GM21825 (cell line): ENCODE results near the gene CMBL.
A peak's percentile ranks its signal among the peaks of the same experiment; 100 is the strongest.

Experiments
- ATAC-seq: cut with Tn5 transposase; IDR thresholded peaks from one replicate; pipeline ENCODE4 v1.9.1; 2021; ENCODE audit warnings: mild to moderate bottlenecking, moderate library complexity; ENCODE audit not compliant: unreplicated experiment

The CMBL gene

DNA sequence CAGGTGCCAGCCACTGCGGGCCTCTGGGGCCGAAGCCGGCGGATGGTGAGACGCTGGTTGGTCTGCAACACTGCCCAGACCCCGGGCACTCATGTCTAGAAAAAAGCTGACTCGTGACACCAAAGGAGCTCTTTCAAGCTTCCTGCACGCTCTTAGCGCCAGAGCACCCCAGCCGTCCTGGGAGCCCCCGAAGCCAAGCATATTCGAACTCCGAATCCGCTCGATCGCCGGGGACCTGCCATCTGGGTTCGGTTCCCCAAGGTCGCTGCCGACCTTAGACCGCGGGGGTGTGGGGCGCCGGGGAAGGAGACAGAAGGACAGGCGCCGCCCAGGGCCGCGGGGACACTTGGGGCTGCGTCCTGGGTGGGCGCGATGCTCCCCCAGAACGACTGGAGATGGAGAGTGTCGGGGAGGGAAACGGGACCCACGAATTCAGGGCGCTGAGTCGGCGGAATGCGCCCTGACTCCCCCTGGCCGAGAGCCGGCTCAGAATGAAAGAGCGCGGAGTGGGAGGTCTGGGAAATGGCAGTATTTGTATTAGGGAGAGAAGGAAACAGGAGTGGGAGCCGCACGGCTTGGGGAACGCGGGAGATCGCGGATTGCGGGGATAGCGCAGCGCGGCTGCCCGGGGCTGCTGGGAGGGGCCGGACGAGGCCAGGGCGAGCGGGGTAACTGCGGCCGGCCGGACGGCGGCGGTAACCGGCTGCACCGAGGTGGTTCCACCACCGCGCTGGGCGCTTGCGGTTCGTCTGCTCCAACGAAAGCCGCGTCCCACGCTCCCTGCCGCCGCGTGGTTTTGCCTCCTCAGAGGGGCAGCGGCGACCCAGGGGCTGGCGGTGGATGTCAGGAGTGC lies 25.7 kb upstream of the CMBL start:
- ATAC-seq = no peak

DNA sequence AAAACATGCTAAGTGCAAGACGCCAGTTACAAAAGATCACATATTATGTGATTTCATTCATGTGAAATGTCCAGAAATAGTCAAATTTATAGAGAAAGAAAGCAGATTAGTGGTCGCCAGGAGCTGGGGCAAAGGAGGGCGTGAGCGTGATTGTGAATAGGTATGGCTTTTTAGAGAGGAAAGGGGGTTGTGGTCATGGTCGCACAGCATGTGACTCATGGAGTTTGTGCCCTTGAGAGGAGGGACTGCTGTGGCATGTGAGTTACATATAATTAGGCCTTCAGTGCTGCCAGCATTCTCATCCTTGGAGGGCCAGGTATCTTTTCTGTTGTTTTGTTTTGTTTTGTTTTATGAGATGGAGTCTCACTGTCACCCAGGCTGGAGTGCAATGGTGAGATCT lies 24.6 kb upstream of the CMBL start:
- no peak for ATAC-seq

DNA sequence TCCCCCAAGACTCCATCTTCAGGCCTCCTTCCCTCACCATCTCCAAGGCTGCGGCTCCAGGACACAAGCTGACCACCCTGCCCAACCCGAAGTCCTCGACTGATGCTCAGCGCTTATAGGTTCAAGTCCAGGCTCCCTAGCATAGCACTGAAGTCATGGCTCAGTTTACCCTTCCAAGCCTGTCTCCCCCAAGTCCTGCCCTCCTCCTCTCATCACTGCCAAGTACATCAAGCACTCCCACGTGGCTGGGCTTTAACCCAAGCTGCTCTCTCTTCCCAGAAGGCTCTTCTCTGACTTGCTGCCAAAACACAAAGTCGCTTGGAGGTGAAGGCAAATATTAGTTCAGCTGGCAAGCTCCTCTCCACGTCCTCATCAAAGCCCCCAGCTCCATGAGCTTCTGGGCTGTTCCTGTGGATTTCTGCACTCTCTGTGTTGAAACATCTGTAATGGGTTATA lies 23.7 kb upstream of the CMBL start:
- ATAC-seq = no peak

DNA sequence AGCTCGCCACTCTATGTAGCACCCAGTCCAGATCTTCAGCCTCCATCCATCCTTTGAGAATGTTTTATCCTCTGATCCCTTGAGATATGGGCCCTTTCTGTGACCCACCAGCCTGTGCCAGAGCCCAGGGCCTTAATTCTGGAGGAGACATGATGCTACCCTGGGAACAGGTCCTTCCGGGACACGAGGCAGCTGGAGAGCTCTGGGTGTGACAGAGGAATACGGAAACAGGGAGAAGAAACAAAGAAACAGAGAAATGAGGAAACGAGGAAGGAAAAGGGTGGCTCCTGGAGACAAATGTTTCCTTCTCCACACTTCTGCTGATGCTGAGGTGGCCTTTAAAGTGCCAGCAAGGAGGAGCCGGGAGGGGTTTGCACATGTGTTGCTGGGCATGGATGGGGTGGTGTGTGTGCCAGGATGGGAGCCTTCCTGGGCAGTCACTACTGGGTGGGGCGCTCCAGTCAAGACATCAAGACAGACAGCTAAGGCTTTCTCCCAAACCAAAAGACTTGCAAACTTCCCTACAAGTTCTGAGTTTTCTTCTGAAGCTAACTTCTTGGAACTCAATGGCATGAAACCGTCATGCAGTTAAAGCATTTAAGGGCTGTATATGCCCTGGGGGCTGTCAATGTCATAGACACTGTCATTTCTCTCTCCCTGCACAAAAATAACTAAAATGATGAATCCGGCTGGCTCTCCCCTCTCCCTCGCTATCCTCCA lies 23.0 kb upstream of the CMBL start:
- no peak for ATAC-seq

DNA sequence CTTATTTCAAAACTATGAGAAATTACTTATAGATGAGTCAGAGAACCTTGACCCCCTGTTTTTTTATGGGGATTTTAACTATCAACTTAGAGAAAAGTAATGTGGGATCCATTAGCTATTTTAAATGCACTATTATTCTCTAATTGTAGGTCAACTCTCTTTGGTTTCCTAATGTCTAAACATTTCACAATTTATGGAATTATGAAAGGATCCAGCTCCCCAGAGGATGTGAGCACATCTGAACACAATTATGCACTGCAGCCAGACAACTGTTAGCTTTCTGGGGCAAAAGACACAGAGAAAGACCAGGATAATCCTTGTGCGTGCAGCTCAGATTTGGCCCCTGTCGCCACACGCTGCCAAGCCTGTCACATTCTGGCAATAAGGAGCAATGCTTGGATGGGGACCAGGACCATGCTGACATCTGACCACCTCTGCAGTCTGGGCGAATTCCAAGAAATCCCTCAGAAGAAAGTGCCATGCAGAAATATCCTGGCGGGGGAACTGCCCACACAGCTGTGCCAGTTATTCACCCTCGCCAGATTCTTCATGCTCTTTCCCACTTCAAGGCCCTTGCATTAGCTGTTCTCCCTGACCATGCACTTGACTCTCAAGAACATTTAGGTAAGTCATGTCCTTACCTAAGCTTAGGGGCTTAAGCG lies 22.2 kb upstream of the CMBL start:
- ATAC-seq = no peak

DNA sequence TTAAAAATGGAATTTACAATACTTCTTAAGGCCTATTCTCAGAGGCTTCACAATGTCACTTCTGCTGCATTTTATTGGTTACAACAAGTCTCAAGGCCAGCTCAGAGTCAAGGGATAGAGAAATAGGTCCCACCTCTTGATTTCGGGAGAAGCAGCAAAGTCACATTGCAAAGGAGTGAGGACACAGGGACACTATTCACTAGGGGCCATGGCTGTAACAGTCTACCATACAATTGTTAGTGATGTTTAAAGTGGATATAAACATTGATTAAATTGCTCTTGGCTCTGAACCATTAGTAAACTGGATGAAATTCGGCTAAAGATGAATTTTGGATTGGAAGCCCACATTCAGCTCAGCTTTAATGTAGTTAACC lies 21.7 kb upstream of the CMBL start:
- ATAC-seq = no peak

DNA sequence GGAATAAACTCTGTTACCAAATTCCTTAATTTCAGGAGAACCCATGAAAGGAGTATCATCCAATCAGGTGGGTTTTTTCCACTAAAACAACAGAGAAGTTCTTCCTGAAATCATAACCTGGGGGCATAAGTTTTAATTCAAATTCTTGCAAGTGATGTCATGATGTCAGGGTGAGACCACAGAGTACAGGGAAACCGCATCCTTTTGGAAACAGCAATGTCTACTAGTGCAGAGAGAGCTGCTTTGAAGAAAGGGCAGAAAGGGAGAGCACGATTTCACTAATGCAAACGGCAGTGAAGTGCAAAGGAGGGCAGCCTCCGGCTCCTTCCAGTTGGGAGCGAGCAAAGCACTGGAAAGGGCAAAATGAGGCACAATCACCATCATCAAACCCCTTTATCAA lies 20.6 kb upstream of the CMBL start:
- ATAC-seq = no peak

DNA sequence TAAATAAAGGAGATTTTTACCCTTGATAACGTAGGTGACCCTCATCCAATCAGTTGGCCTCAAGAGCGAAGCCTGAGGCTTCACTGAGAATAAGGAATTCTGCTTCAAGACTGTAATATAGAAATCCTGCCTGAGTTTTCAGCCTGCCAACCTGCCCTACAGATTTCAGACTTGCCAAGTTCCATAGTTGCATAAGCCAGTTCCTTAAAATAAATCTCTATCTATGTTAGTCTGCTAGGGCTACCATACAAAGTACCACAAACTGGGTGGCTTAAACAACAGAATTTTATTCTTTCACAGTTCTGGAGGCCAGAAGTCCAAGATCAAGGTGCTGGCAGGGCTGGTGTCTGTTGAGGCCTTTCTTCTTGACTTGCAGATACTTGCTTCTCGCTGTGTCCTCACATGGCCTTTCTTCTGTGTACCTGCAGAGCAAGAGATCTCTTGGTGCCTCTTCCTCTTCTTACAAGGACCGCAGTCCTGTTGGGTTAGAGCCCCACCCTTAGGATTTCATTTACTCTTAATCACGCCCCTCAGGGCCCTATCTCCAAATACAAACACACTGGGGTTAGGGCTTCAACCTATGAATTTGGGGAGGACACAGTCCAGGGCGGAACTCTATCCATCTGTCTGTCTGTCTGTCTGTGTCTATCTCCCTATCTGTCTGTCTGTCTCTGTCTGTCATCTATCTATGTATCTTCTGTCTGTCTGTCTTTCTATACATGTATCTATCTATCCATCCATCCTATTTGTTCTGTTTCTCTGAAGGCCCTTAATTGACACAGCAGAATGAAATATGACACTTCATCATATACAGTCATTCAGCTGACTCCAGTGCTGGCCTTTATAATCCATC lies 17.0 kb upstream of the CMBL start:
- no peak for ATAC-seq

DNA sequence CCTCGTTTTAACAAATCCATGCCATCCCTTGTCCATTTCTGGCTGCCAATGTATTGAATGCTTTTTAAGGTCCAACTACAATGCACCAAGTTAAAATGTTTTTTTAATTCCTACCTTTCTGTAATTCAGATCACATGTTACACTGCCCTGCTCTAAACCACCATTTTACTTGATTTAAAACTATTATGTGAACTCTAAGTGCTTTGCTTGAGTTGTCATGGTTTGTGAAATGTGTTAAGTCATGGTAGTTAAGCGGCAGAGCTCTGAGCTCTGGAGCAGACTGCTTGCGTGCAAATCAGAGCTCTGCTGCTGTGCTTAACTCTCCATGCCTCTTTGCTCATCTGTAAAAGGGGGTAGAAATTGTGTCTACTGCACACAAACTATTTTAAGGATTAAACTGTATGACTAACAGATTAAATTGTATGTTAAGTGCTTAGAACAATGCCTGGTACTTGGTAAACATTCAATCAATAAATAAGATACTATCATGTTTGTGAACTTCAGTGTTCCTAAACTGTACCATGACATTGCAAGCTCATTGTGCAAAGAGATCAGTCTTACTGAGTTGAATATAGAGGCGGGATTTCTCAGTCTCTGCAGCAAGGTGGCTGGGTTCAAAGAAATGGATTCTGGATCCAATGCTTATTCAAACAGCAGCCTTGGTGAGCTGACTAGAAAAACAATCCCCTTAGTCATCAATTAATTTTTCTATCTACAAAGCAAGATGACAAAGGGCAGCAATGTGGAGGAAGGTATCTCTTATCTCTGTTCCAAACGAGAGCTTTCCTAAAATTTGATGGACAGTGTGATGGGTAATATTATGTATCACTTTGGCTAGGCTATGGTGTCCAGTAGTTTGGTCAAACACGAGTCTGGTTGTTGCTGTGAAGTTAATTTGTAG lies 16.1 kb upstream of the CMBL start:
- no peak for ATAC-seq

DNA sequence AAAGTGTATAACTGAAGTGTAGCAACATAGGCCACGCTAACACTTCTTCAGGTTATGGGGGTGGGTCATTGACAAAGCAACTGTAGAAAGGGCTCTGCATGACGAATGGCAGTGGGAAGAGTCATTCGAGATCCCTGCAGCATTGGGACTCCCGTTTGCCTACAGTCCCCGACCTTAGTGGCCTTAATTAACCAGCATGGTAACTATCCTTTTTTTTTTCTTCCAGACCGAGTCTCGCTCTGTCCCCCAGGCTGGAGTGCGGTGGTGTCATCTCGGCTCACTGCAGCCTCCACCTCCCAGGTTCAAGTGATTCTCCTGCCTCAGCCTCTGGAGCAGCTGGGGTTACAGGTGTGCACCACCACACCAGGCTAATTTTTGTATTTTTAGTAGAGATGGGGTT lies 14.2 kb upstream of the CMBL start:
- no peak for ATAC-seq

DNA sequence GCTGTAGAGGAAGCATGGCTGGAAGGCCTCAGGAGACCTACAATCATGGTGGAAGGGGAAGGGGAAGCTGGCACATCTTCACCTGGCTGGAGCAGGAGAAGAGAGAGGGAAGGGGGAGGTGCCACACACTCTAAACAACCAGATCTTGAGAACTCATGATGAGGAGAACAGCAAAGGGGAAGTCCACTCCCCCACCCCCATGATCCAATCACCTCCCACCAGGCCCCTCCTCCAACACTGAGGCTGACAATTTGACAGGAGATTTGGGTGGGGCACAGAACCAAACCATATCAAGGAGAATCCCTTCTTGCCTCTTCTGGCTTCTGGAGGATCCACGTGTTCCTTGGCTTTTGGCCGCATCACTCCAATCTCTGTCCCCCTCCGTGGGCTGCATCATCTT lies 13.1 kb upstream of the CMBL start:
- ATAC-seq = no peak

DNA sequence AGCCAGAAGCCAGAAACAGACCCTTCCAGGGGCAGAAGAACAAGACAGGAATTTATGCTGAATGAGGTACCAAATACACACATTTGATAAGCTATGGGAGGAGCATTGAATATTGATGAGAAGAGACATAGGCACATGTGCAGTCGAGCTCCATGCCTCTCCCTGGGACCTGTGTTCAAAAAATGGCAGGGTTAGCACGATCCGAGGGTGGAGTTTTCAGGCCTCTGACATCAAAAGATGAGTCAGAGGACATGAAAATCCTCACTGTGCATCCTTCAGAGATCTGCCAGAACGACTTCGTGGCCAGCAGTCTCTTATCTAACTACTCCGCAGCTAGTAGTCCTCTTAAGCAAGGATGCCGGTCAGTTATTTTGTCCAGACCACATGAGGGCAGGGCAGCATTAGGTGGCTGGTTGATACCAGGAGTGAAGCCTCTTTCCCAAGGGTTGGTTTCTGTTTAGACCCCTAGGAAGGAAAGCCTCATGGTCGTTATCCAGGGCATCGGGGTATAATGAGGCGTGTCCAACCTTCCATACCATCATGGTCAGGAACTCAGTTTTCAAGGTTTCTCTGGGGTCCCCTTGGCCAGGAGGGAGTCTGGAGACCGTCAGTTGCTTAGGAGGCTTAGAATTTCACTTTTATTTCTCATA lies 11.6 kb upstream of the CMBL start:
- no peak for ATAC-seq

DNA sequence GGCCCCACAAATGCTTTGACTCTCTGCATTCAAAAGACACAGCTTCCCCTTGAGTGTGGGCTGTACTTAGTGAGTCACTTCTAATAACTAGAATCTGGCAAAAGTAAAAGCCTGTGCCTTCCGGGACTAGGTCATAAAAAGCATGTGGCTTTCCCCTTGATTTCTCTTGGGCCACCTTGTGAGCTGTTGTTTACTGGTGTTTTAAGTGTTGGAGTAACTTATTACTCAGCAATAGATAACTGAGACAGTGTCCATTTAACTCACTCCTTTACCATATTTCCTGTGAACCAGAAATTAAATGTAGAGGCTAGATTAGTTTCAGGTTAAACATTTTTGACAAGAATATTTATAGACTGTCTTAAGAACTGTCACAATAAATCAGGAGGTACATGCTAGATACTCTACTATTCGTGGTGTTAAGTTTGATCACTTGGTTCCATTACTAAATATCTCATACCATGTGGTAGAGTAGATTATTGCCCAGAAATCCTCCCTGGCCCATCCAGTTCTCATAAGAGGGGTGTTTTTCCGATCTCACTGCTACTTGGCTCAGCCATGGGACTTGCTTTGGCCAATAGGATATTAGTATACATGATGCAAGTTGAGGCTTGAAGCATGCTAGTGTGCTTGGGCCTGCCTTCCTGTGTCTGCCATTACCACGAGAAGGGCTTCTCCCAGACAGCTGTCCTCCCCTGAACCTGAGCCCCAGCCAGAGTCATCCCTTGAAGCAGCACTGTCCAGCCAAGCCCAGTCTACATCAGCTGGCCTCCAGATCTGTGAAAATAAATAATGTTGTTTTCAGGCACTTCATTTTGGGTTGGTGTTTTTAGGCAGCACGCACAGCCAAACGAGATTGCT lies 10.4 kb upstream of the CMBL start:
- ATAC-seq = peak; percentile 68

DNA sequence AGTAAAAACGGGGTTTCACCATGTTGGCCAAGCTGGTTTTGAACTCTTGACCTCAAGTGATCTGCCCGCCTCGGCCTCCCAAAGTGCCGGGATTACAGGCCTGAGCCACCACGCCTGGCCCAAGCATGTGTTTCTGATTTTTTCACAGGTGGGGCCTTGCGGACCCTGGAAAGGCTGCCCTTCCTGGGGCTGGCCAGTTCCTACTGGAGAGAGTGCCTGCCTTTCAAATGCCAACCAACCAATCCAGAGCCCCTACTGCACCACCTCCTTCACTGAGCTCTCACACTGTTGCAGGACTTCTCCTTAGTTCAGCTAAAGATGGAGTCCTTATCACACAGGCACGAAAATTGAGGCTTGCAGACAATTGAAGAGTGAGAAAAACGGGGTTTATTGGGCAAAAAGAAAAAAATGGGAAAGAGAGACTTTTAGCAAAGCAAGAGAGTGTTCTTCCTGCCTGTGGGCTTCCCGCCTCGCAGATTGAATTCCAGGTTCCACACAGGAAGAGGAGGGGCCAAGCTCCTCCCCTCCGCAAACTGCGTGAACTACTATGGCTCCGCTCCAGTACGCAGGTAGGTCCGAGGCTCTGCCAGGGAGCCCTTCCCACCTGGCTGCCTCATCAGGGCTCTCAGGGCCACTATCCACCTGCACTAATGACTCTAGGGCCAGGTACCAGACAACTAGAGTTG lies 8.3 kb upstream of the CMBL start:
- no peak for ATAC-seq

DNA sequence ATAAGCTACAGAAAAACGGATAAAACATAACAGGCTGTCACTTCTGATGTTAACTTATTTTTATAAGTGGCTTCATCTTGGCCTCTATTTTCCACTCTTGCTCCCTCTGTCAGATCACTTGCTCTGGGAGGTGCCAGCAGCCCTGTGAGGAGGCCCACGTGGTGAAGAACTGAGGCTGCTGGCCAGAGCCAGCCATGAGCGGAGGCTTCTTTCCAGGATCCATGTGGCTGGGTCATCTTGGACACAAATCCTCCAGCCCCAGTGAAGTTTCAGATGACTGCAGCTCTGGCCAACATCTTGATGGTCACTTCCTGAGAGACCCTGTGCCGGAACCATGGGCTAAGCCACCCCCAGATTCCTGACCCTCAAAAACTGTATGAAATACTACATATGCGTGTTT lies 7.5 kb upstream of the CMBL start:
- no peak for ATAC-seq

DNA sequence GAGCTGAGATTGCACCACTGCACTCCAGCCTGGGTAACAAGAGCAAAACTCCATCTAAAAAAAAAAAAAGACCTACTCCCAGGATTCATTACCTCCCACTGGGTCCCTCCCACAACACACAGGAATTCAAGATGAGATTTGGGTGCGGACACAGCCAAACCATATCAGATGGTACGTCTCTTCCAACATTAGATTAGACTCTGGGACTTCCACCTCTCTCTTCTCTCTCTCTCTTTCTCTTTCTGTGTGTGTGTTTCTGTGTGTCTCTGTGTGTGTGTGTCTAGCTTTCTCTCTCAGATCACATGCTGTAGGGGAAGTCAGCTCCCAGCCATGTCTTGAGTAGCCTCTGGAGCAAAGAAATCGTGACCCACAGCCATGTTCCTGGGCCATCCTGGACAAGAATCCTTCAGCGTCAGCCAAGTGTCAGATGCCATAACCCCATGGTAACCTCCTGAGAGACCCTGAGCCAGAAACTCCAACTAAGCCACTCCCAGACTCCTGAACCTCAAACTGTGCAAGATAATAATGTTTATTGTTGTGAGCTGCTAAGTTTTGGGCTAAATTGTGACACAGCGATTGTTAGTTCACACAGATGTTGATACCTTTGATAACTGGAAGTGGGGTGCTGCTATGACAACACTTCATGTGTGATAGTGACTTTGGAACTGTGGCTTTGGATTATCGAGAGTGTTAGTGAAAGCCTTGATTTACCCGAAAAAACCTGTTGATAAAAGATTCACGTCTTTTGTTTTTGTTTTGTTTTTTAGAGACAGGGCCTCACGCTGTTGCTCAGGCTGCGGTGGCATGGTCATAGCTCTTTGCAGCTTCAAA lies 4.1 kb upstream of the CMBL start:
- no peak for ATAC-seq
